Epithelial cell of esophagus (primary cell): Measurements from ENCODE around the gene CBL.

ENCODE experiments used
- DNase-seq: peaks from one replicate; pipeline ENCODE4 v3.0.0; 2010; ENCODE audit warnings: low read depth
- H3K4me3 ChIP-seq: 2 replicates; pipeline ENCODE4 v1.5.1; 2011; ENCODE audit warnings: mild to moderate bottlenecking, low read length, control low read depth
- CTCF ChIP-seq: IDR thresholded peaks from 2 replicates; pipeline ENCODE4 v1.5.1; 2011; ENCODE audit warnings: low read depth, mild to moderate bottlenecking, low read length, control low read depth, inconsistent platforms; ENCODE audit not compliant: insufficient read depth; ENCODE audit errors: missing control alignments

The CBL gene

GRCh38 chr11:119254239-119254638, 48.1 kb downstream of the CBL start:
- no peak overlapping the region for H3K4me3 ChIP-seq
- TF ChIP-seq CTCF: no peak
- no peak for DNase-seq

GRCh38 chr11:119258180-119258579, 52.0 kb downstream of the CBL start:
- no peak for TF ChIP-seq CTCF
- no peak overlapping the region for H3K4me3 ChIP-seq
- DNase-seq: no peak

- no peak for DNase-seq
- no peak for TF ChIP-seq CTCF
- H3K4me3 ChIP-seq: no peak overlapping the region
Measured at GRCh38 chr11:119258983-119259382, 52.8 kb downstream of the CBL start.

- peak; percentile 66 for DNase-seq
- no peak for TF ChIP-seq CTCF
- H3K4me3 ChIP-seq: no peak overlapping the region
Measured at GRCh38 chr11:119262668-119263351, 56.7 kb downstream of the CBL start.

GRCh38 chr11:119263352-119263940, 57.3 kb downstream of the CBL start:
- no peak for TF ChIP-seq CTCF
- H3K4me3 ChIP-seq: no peak overlapping the region
- DNase-seq: no peak

- no peak for TF ChIP-seq CTCF
- no peak for DNase-seq
- no peak overlapping the region for H3K4me3 ChIP-seq
Measured at GRCh38 chr11:119266063-119266462, 59.9 kb downstream of the CBL start.

GRCh38 chr11:119266517-119267255, 60.5 kb downstream of the CBL start:
- no peak for TF ChIP-seq CTCF
- no peak overlapping the region for H3K4me3 ChIP-seq
- peak; percentile 61 for DNase-seq
